ENCODE data around the gene FKBP2.

DNA sequence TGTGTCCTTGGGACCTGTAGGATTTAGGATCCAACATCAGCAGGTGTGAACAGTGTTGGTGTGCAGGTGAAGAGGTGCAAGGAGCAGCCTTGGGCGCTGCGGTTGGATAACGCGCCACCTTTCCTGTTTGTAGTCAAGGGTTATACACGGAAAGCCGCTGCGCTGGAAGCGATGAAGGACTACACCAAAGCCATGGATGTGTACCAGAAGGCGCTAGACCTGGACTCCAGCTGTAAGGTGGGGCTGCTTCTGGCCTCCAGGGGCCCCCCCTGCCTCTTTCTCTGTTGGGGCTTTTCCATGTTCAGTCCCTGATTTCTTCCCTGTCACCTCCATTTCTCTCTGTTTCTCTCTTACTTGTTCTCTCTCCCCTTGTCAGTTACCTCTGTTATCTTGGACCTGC is 37.9 kb upstream of the FKBP2 start:
- TF ChIP-seq POLR2A (IDR thresholded peaks at IDR 0.05; ENCODE audit: low read depth, low read length) (no peak), POLR2AphosphoS5 (IDR thresholded peaks at IDR 0.05; ENCODE audit: low read depth, low read length) (no peak), TAF1 (IDR thresholded peaks at IDR 0.05; ENCODE audit: low read depth, low read length) (no peak), PAX5 (IDR thresholded peaks at IDR 0.05; ENCODE audit: insufficient read depth, low read length, severe bottlenecking) (no peak), SPI1 (IDR thresholded peaks at IDR 0.05; ENCODE audit: low read depth, low read length) (no peak)
